ENCODE results near the gene KCNJ15.

DNA sequence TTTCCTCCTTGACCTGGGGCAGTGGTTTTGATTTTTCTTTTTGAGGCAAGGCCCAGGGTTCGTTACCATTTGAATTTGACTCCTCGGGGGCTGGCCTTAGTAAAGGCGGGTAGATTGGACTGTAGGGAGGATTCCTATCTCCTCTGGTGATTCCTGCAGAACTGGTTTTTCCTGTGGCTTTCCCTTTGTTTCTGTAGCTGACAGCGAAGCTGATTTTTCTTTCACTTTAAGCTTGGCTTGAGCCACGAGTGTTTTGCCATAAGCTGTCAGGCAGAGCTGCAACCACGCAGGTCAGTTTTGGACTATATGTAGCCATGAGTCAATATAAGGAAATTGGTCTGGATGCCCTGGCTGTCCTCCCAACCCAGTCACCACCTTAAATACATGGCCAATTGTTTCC, 28.7 kb upstream of the KCNJ15 start:
- TF ChIP-seq, protein P1, sequence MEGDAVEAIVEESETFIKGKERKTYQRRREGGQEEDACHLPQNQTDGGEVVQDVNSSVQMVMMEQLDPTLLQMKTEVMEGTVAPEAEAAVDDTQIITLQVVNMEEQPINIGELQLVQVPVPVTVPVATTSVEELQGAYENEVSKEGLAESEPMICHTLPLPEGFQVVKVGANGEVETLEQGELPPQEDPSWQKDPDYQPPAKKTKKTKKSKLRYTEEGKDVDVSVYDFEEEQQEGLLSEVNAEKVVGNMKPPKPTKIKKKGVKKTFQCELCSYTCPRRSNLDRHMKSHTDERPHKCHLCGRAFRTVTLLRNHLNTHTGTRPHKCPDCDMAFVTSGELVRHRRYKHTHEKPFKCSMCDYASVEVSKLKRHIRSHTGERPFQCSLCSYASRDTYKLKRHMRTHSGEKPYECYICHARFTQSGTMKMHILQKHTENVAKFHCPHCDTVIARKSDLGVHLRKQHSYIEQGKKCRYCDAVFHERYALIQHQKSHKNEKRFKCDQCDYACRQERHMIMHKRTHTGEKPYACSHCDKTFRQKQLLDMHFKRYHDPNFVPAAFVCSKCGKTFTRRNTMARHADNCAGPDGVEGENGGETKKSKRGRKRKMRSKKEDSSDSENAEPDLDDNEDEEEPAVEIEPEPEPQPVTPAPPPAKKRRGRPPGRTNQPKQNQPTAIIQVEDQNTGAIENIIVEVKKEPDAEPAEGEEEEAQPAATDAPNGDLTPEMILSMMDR (IDR thresholded peaks at IDR 0.05): no peak
- no peak for TF ChIP-seq POLR2A (IDR thresholded peaks at IDR 0.05)
